ENCODE measurements around the gene CACNA2D4. TPM values are rescaled to one million over a fixed set of nuclear protein-coding genes. Genes with fewer than 3 reads are reported as not detected.

The CACNA2D4 gene
- total RNA-seq, 1 donor from 2014 or later = 1.2 TPM

DNA sequence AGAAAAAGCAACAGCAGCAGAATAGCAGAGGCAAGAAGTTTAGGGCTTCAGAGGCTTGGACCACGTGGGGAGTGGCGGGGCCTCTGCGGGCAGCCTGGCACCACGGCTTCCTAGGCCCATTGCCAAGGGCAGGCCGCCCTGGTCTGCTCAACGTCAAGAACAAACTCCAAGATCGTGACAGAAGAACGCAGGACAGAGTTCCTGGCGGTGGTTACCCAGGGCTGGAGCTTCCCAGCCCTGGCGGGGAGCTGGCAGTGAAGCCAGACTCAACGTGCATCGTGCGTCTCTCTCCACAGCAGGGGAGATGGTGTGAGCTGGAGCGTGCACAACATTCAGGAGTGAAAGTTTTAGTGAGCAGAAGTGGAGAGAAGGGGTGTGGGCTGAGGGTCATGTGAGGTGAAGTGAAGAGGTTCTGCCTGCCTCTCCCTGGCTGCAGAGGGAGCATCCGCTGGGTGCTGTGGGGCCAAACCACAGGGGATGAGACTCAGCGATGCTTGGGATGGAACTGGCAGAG is 13.9 kb upstream of the CACNA2D4 start:
- H3K27me3 ChIP-seq (ENCODE audit: low read depth) = peaks cover 24% of the 10 kb centered on the region
- intact Hi-C loops (cut with micrococcal nuclease) = loop anchor here (10.0 kb wide), 1 partner anchor 298 kb away; no protein-coding TSS in a partner anchor
- no peaks in the 10 kb centered on the region for H3K9me3 ChIP-seq (replicated peaks)
- no peak overlapping the region for H3K4me3 ChIP-seq
- H3K4me1 ChIP-seq = peaks cover 63% of the 10 kb centered on the region
- no peaks in the 10 kb centered on the region for H3K36me3 ChIP-seq
- H3K27ac ChIP-seq (replicated peaks) = peak overlapping the region; percentile 44
- peak; percentile 75 for DNase-seq
- no peak for TF ChIP-seq CTCF (IDR thresholded peaks at IDR 0.05; ENCODE audit: borderline replicate concordance)

GRCh38 chr12:1931642-1932041 is 13.2 kb upstream of the CACNA2D4 start:
- TF ChIP-seq CTCF (IDR thresholded peaks at IDR 0.05; ENCODE audit: borderline replicate concordance) = no peak

DNA sequence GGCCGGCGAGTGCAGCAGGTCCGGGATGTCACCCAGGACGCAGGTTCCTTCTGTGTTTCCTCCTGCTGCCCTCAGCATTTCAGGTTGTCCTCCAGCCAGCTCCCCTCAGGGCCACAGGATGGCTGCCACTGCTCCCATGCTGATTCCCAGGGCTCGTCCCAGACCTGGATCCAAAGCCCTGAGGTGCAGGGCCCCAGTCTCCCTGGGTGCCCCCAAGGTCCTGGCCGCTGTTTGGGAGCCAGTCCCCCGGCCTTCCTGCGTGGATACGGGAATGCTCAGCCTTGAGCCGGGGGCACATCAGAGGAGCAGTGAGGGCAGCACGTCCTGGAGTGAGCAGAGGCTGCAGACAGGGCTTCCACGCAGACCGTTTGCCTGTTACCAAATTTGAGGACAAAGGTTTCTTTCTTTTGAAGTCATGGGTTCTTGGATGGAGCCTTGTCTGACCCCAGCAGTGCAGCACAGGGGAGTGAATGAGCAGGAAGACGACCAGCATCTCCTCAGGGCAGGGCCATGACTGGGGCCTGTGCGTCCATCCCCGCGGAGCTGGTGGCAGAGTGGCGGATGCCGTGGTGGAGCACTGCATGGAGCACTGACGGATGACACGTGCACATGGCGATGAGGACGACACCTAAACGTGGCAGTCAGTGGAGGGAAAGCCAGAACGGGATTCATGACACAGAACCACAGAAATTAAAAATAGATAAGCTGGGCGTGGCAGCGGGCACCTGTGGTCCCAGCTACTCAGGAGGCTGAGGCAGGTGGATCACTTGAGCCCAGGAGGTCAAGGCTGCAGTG is 12.5 kb upstream of the CACNA2D4 start:
- intact Hi-C loops (cut with micrococcal nuclease) = loop anchor here (10.0 kb wide), 1 partner anchor 296 kb away; no protein-coding TSS in a partner anchor
- Histone ChIP-seq H3K9me3 (replicated peaks) (no peaks in the 10 kb centered on the region), H3K4me3 (no peak overlapping the region), H3K4me1 (peaks cover 65% of the 10 kb centered on the region), H3K36me3 (no peaks in the 10 kb centered on the region), H3K27me3 (ENCODE audit: low read depth) (peaks cover 36% of the 10 kb centered on the region), H3K27ac (replicated peaks) (no peak overlapping the region)
- no peak for TF ChIP-seq CTCF (IDR thresholded peaks at IDR 0.05; ENCODE audit: borderline replicate concordance)
- no peak for DNase-seq

More at GRCh38 chr12:1931642-1932041, 13.2 kb upstream of the CACNA2D4 start:
- H3K9me3 ChIP-seq (replicated peaks) = no peaks in the 10 kb centered on the region
- peaks cover 30% of the 10 kb centered on the region for H3K27me3 ChIP-seq (ENCODE audit: low read depth)
- H3K4me1 ChIP-seq = peaks cover 63% of the 10 kb centered on the region
- intact Hi-C loops (cut with micrococcal nuclease) = loop anchor here (10.0 kb wide), 1 partner anchor 297 kb away; no protein-coding TSS in a partner anchor
- H3K27ac ChIP-seq (replicated peaks) = no peak overlapping the region
- H3K4me3 ChIP-seq = no peak overlapping the region
- DNase-seq = no peak
- H3K36me3 ChIP-seq = no peaks in the 10 kb centered on the region

DNA sequence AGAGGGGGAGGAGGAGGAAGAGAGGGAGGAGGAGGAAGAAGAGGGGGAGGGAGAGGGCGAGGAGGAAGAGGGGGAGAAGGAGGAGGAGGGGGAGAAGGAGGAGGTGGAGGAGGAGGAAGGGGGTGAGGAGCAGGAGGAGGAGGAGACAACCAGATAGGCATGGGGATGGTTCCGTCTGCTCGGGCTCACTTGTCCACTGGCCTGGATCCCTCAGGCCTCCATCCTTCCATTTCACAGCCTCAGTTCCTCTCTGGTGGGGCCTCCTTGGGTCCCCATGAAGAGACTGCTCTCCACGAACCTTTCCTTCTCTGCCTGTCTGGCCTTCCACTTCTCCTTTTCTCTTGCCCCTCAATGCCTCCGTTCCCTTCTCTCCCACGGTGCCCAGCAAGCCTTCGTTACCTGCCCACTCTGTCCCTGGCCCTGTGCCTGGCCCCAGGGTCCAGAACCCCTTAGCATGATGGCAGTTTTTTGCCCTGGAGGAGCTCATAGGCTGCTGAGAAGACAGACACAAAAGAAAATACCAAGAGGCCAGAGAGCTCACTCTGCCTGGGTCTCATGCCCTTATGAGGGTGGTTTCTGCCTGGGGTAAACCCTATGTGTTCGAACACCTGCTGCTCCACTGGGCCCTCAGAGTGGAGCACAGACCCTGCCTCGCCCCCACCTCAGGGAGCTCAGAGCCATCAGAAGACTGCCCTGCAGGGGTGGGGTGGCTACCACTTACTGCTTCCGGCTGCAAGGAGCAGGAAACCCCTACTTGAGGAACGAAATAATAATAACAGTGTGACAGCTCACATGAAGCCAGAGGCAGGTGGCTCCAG is 11.7 kb upstream of the CACNA2D4 start:
- Histone ChIP-seq H3K27ac (replicated peaks) (no peak overlapping the region), H3K4me3 (no peak overlapping the region), H3K4me1 (peaks cover 65% of the 10 kb centered on the region)

More for the DNA sequence above, 11.7 kb upstream of the CACNA2D4 start:
- no peak for DNase-seq
- H3K9me3 ChIP-seq (replicated peaks) = no peaks in the 10 kb centered on the region
- intact Hi-C loops (cut with micrococcal nuclease) = loop anchor here (10.0 kb wide), 1 partner anchor 295 kb away; no protein-coding TSS in a partner anchor
- H3K36me3 ChIP-seq = no peaks in the 10 kb centered on the region
- H3K27me3 ChIP-seq (ENCODE audit: low read depth) = peaks cover 44% of the 10 kb centered on the region
- no peak for TF ChIP-seq CTCF (IDR thresholded peaks at IDR 0.05; ENCODE audit: borderline replicate concordance)
